Muscle of back (tissue), 11 donors: ENCODE measurements around the gene SH3RF3. TPM values are rescaled to one million over a fixed set of nuclear protein-coding genes. Genes with fewer than 3 reads are reported as not detected.

Experiments
- DNase-seq, 3 donors: peaks; one replicate each; pipeline versions ENCODE4 v3.0.0 to v3.0.0-alpha.2; 2013
- polyA plus RNA-seq, 10 donors: library from polyadenylated mRNA; unstranded; fragments of 120-200 nt; gene quantifications; one replicate each; pipeline ENCODE4 v1.2.1, GENCODE V29; 2013; ENCODE audit not compliant: insufficient read length in 10 of 10

SH3RF3 gene
- polyA plus RNA-seq, 10 donors, result 3.8 to 7.0 (median 4.7) TPM

DNA sequence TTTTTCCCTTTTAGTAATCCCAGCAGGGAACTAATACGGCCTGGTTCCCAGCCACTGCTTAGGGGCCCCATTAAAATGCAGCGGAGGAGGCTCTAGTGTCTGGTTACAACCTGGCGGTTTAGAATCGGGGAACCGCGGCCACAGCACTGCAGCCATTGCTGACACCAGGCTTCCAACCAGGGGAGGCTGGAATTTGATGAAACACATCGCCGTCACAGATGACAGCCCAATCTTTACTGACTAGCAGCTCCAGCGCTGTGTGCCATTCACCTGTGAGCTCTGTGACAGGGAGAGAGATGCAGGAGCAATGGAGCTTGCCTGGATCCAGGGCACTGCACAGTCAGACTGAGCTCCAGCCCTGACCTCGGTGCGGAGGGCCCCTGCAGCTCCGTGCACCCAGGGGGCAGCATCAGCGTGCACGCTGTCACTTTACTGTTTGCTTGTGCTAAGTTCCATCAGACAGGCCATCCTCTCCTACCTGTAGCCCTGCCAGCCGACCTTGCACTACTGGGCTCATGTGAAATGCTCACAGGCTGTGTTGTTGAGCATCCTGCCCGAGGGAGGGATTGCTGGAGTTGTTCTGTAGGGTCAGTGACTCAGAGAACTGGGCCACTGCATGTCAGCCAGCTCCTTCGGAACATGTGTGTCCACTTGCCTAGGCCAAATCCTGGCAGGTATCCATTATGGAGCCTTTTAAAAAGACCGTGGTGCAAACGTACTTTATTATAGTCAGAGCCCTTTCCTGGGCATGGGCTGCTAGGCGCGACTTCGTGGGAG, 281.2 kb downstream of the SH3RF3 start:
- peak in 2 of 3 donors; percentile 30 to 54 for DNase-seq

DNA sequence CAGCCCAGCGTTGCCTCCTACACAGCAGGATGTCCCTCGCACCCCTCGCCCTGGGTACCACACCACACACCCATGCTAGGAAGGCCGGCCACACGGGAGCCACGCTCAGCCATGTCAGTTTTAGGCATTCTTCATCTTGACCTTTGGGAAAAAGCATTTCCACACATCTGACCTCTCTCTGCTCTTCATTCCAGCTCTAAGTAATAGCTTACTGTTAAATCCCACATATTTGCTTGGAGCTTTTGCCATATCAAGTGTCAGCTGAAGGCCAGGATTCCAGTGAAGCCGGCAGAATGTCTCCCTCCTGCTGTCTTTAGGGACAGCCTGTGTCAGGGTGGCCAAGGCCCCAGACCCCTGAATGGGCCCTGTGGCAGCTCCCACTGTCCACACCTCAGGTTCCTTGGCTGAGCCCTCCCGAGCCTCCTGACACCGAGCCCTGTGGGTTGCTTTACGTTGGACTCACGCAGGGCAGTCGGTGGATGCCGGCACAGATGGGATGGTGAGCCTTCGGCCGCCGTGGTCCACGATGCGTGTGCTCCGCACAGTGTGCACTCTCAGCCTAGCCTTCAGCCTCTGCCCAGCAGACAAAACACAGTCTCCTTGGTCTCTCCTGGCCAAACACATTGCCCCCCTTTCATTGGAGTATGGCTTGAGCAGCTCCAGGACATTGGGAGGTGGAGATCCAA, 282.8 kb downstream of the SH3RF3 start:
- DNase-seq, result no peak

DNA sequence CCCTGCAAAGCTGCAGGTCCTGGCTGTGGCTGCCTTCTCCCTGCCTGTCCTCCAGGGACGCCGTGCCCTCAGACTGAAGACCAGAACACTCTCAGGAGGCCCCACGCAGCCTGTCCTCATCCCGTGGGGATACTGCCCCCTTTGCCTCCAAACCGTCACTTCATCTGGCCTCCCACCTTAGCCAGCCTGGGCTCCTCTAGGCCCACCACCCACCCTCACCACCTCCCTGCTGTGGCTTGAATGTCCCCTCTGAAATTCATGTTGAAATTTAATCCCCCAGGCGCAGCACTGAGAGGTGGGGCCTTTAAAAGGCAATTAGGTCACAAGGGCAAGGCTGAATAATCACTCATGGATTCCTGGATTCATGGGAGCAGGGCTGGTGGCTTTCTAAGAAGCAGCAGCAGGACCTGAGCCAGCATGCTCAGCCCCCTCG, 286.6 kb downstream of the SH3RF3 start:
- no peak for DNase-seq

DNA sequence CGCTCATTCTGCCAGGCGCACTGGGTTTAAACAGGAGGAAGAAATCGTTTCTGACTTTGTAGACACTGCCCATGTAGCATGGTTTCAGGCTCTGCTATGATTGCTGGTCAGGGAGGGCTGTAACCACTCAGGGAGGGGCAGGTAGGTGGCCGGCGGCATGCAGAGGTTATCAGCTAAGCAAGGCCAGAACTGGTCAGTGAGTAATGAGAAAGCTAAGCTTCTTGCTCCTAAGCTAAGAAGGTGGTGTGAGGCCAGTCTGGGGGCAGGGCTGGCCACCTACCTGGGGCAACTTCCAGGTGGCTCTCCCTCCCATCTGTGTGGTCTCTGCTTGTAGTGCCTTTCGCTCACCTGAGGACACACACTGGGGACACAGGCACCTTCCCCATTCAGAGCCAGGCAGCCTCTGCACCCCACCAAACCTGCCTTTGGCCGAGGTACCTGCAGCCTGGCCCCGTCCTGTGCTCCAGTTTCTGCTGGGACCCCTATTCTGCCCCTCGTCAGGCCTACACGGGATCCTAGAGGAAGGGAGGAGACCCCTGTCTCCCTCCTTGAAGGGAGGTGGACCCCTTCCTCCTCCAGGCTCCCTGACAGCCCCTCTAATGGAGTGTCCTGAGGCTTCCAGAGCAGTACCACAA, 288.8 kb downstream of the SH3RF3 start:
- no peak for DNase-seq

DNA sequence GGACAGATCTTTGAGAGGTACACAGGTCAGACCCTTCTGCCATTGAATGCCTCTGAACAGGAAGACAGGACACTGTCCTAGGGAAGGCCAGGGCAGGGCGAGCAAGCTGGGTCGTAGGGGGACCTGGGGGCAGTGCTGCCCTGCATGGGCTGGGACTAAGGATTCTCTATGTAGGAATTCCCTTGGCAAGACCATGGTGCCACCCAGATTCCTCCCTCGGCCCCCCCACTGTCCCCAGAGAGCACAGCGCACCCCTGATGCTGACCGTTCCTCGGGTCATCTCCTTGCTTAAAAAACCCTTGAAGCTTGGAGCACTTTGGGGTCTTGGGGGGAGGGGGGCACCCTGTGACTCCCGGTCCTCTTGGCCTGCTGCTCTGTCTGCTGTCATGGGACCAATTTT, 289.7 kb downstream of the SH3RF3 start:
- DNase-seq, result no peak

DNA sequence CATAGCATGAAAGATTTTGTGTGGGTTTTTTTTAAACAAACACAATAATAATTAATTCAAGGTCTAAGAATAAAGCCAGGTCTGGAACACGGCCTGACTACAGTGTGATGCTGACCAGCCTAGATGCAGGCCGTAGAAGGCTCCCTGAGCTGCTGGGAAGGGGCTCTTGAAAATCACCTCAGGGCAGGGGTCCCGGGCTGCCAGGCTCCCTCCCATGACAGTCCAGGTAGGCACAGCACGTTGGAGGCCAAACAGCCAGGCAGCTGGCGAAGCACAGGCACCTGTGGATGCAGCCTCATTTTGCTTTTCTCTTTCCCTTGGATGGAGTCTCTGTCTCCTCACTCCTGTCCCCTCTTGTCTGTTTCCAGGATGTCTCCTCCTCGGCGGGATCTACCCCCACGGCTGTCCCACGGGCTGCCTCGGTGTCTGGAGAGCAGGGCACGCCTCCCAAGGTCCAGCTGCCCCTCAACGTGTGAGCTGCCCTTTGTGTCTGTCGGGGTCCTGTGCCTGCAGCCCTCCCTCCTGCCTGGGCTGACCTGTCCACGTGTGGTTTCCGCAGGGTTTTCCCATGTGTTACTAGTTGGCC, 290.3 kb downstream of the SH3RF3 start:
- no peak for DNase-seq

DNA sequence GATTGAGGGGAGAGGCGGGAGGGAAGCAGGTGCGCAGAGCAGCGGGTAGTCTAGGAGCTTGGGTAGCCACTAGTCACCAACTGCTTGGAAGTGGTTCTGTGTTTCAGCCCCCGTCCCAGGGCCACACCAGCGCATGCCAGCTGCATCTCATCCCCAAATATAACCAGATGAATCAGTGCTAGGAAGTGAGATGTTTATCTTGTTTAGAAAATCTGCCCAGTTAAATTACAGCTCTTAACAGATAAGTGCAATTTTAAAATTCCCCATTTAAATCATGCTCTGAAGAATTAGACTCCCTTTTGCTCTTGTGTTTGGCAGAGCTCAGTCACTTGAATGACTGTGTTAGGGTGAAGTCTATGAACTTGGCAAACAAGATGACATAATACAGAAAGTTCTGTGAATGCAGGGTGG, 291.0 kb downstream of the SH3RF3 start:
- no peak for DNase-seq

DNA sequence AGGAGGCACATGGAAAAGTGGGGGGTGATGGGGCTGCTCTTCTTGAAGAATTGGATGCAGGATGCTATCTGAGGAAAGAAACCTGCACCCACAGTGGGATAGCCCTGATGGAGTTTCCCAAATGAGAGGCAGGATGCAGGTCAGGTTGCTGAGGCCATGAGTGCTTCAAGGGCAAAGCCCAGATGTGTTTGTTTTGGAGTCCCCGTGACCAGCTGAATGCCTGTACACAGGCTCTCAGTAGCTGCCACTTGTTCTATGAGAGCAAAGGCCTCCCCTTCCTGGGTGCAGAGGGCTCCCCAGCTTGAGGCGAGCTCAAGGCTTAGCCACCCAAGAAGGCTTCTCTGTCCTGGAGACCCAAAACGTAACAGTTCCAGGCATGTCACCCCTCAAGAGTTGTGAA, 292.1 kb downstream of the SH3RF3 start:
- DNase-seq, result no peak

DNA sequence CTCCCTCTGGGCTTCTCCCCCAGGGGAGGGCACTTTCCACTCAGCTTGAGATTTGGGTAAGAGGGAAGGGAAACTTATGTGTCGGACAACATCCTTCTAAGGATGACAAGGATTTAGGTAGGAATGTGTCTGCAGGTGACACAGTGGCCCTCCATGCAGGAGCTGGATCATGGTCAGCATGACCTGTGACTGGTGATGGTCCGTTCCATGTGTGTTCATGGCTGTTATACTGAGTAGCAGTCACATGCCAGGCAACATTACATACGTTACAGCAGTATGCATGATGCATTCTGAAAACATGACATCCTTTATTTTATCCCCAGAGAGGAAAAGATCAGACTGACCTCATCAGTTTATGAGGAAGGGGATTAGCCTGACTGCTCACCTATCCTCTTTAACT, 292.6 kb downstream of the SH3RF3 start:
- DNase-seq, result no peak

DNA sequence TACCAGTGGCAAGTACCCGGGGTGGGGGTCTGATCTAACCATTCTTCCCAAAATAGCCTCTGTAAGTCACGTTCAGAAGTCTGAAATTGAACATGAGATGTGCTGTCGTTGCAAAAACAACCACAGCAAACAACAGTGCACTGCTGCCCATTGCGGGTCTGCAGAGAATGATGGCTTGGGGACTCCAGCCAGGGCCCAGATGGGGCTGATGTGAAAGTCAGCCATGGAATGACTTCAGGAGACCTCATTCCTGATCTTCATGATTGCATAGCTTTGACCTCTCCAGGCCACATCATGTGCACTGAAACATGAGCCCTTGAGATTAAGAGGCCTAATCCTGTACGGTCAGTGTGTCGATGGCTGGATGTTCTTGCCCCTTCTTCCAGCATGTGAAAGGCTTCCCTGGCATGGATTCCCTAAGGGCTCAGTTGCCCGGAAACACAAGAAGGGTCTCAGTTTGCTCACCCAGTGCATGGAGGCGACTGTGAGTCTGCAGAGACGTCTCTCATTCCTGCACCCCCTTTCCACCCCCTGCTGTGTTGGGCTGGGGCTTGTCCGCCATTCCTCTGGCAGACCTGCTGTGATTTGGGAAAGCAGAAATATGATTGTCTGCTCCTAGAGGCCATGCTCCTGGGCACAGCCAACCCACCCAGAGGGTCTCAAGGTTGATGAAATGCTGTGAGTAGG, 293.2 kb downstream of the SH3RF3 start:
- DNase-seq, result peak in 1 of 3 donors; percentile 36

DNA sequence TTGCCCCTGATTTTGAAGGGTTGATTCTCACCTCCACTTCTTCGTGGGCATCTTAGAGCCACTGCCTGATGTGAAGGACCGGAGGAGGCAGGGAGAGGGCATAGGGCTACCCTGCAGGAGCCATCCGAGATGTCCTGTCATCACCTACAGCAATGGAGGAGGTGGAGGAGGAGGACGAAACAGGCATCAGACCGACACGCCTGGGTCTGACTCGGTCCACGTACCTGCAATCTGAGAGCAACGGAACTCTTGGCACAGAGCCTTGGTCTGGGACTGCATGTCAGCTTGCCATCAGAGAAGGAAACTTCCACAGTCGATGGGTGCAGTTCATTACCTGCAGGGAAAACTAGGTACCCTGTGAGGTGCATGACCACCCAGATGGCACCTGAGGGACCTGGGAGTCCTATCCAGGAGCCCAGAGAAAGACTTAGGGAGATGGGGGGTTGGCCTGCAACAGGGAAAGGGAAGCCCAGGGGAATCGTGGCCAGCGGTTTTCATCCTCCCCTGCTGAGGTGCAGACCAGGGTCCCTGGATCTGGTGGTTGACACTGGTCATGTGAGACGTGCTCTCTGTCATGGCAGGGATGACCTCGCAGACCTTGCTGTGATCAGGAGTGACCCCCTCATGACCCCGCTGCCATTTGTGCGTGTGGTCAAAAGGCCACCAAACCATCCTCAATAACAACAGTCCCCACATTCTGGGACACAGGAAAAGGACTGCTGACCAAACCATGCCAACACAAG, 293.9 kb downstream of the SH3RF3 start:
- no peak for DNase-seq

DNA sequence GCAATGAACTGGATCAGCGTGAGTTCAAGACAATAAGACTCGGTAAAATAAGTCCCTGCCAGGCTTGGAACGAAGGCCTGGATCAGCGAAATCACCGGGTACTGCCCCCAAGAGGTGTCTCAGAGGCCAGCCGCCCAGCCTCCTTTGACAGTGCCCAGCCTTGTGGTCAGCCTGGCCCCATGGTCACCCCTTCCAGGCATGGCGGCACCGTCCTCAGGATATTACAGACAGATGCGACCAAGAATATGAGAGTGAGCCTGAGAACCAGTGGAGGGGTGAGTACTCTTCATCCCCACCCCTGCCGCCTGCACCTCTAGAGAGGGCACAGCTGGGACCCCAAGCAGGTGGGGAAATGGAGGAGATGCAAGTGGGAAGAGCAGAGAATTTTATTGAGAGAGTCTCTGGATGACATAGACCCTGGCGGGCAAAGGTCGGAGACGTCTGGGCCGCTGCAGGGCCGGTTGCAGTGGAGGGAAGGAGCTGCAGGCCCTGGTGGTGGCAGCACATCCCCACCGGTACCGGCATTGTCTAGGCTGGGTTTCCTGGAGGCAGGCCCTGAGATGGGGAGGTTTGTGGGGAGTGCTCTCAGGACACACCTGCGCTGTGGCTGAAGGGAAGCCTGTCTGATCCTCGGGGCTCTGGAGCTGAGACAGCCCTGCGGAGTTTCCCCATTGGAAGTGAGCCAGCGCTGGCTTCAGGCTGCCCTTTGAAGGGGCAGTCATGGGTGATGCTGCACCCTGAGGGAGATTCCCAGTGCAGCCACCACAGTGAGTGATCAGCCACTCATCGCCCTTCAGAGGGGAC, 294.8 kb downstream of the SH3RF3 start:
- DNase-seq, result no peak

DNA sequence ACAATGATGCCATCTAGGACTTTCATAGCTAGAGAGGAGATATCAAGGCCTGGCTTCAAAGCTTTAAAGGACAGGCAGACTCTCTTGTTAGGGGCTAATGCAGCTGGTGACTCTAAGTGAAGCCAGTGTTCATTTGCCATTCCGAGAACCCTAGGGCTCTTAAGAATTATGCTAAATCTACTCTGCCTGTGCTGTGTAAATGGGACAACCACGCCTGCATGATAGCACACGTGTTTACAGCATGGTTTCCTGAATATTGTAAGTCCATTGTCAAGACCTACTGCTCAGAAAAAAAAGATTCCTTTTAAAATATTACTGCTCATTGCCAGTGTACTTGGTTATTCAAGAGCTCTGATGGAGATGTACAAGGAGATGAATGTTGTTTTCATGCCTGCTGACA, 296.4 kb downstream of the SH3RF3 start:
- no peak for DNase-seq

DNA sequence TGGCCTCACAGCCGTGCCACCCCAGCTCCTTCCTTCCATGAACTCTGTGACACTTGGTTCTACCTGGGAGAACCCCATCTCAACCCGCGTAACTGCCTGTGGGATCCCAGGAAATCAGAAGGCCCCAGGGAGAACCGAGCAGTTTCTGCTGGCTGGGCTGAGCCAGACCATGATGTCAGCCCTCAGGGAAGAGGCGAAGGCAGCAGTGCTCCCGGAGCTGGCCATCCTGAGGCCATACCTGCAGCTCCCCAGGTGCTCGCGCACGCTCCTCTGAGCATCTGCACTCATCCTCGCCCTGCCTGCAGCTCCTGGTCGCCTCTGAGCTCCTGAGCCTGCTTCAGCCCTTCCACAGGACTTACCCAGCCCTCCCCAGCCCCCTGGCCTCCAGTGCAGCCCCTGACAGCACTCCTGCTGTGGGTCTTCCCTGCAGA, 298.7 kb downstream of the SH3RF3 start:
- DNase-seq, result no peak

DNA sequence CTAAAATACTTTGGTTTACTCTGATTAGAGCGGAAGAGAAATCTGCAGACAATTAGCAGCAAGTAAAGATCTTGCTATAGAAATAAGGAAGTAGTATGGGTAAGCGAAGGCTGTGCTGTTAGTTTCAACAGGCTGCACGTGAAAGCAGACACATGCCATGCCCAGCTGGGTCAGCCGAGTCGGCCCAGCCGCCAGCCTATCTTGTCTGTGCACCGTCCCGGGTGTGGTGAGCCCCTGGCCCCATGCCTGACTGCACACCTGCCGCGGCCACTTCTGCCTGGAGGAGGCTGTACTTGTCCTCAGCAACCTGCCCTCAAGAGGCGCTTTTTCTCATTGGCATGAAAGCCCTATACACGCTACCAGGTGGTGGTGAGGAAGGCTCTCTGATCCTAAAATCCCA, 299.3 kb downstream of the SH3RF3 start:
- DNase-seq, result no peak

DNA sequence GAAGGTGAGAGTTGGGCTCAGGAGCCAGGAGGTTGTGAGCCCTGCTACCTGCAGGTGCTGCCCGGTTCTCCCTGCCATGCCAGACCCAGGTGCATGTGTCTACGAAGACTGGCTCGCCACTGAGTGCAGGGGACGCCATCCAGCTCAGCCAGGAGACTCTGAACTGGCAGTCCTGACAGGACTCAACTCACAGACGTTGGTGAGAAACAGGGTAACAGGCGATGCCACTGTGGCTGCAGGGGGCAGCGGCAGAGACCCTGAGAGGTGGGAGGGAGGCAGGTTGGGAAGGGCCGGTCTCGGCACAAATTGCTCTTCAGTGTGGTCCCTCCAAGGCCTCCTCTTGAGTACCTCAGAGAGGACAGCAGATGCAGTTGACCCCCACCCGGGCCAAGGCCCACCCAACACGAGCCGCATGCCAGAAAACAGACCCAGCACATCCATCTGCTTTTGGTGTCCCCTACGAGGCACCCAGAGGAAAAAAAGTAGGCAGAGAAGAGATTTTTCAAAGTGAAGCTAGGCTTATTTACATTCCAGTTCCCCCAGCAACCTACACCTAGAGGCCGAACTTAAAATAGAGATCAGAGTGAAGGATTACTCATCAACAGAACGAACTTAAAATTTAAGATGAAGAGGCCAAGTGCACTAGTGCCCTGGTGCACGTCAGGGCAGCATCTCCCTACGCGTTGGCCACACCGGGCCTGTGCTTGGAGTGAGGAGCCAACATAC, 300.0 kb downstream of the SH3RF3 start:
- no peak for DNase-seq

DNA sequence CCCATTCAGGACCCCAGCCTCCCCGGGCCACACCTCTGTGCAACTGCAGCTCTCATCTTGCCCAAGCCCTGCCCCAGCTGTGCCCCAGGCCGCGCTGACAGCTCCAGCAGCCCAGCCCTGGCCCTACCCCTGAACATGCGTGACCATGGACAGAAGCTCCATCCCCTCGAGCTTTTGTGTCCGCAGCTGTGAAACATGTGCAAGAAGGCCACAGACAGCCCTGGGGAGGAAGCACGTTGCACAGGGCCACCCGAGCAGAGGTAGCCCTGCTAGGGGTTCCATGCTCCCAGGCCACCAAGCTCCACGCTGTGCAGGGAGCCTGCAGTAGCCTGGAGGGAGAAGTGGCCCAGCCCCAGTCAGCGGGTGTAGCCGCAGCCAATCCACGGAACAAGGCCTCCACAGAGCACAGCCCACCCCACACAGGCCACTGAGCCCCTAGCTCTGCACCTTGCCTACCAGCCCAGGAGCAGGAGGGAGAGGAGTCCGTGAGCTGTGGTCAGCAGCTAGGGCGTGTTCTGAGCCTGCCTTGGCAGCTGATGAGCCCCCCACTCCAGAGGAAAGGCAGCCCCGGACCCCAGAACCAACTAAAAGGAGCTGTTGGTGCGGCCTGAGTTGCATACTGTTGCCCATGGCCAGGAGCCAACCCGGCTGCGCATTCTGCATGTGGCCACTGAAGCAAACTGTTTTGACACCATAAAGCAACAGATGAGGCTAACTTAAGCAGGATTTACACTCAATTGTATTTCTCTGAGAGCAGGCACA, 300.7 kb downstream of the SH3RF3 start:
- no peak for DNase-seq

DNA sequence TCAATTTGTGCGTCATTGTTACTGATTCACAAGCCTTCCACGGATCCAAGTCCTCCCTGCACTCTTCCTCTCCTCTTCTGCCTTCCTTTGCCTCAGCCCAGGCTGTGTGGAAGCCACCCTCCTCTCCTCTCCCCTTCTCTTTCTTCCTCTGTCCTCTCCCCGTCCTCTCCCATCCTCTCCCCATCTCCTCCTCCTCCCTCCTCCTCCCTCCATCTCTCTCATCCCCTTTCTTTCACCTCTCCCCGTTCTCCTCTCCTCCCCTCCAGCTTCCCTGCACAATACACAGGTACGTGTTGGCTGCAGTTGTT, 301.3 kb downstream of the SH3RF3 start:
- no peak for DNase-seq

DNA sequence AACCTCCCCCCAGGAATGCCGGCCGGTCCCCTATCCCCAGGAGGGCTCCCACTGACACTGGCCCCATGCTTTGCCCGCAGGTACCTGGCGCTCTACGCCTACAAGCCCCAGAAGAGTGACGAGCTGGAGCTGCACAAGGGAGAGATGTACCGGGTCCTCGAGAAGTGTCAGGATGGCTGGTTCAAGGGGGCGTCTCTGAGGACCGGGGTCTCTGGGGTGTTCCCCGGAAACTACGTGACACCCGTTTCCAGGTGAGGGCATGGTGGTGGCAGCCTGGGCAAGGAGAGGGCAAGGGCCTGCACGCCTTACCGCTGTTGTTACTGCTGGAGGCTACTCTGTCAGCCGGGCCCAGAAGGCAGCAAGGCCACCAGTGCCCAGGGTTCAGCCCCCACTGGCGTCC, 303.4 kb downstream of the SH3RF3 start:
- DNase-seq, result no peak
